IMR-90 (cell line): ENCODE measurements around the gene IFI27L2. TPM values are rescaled to one million over a fixed set of nuclear protein-coding genes. Genes with fewer than 3 reads are reported as not detected.

ENCODE experiments used
- ATAC-seq: fragments of 200-7000 bp; cut with Tn5 transposase; 2 replicates; pipeline ENCODE4 v1.9.1; 2020; ENCODE audit warnings: low read depth, mild to moderate bottlenecking, moderate library complexity
- BruUV-seq: library from RNA; stranded (reverse); fragments of 400-500 nt; replicated peaks from 2 replicates; lab custom pipeline; 2021; lab: Mats Ljungman, UMichigan
- CTCF ChIA-PET: fragments of 300-600 bp; formaldehyde crosslinking; extraction: SDS; loops from one replicate; lab custom pipeline; 2021; ENCODE audit warnings: antibody characterized with exemption; lab: Yijun Ruan, JAX
- POLR2A ChIA-PET: fragments of 300-600 bp; sonication (Branson Sonifier 250); formaldehyde crosslinking; loops from one replicate; lab custom pipeline; 2022; ENCODE audit warnings: antibody characterized with exemption; ENCODE audit not compliant: unreplicated experiment; lab: Charles Lee
- DNase-seq: peaks from one replicate; pipeline ENCODE4 v3.0.0; 2013
- H2AFZ ChIP-seq: replicated peaks from 2 replicates; pipeline ENCODE3; 2013; ENCODE audit warnings: low read length, mild to moderate bottlenecking; ENCODE audit not compliant: poor library complexity
- H2AK5ac ChIP-seq: 2 replicates; pipeline ENCODE4 v1.6.1; 2013; ENCODE audit warnings: low read depth, low read length, inconsistent platforms
- H2AK9ac ChIP-seq: replicated peaks from 2 replicates; pipeline ENCODE3; 2013; ENCODE audit warnings: mild to moderate bottlenecking, low read depth, low read length, moderate library complexity; ENCODE audit not compliant: poor library complexity
- H2BK120ac ChIP-seq: 2 replicates; pipeline ENCODE4 v1.6.1; 2013; ENCODE audit warnings: low read depth, low read length, inconsistent platforms
- H2BK15ac ChIP-seq: 3 replicates; pipeline ENCODE4 v1.6.1; 2013; ENCODE audit warnings: low read depth, low read length, inconsistent platforms
- H2BK20ac ChIP-seq: 2 replicates; pipeline ENCODE4 v1.6.1; 2013; ENCODE audit warnings: low read depth, mild to moderate bottlenecking, inconsistent platforms, low read length, moderate library complexity
- H2BK5ac ChIP-seq: 2 replicates; pipeline ENCODE4 v1.6.1; 2013; ENCODE audit warnings: mild to moderate bottlenecking, low read depth, low read length, inconsistent platforms; ENCODE audit not compliant: poor library complexity, severe bottlenecking
- H3K14ac ChIP-seq: replicated peaks from 2 replicates; pipeline ENCODE4 v1.6.1; 2013; ENCODE audit warnings: low read depth, low read length, inconsistent platforms
- H3K18ac ChIP-seq: 2 replicates; pipeline ENCODE4 v1.6.1; 2013; ENCODE audit warnings: low read depth, low read length, control low read depth
- H3K23ac ChIP-seq: 2 replicates; pipeline ENCODE4 v1.6.1; 2013; ENCODE audit warnings: low read depth, low read length, inconsistent platforms
- H3K27ac ChIP-seq: 2 replicates; pipeline ENCODE4 v1.5.1; 2013; ENCODE audit warnings: mild to moderate bottlenecking, control low read depth, low read length; ENCODE audit not compliant: insufficient read depth
- H3K27me3 ChIP-seq: 2 replicates; pipeline ENCODE4 v1.6.1; 2013; ENCODE audit warnings: low read length; ENCODE audit not compliant: control insufficient read depth, insufficient read depth
- H3K36me3 ChIP-seq: 2 replicates; pipeline ENCODE4 v1.6.1; 2013; ENCODE audit warnings: low read length, mixed read lengths; ENCODE audit not compliant: control insufficient read depth, insufficient read depth
- H3K4ac ChIP-seq: 2 replicates; pipeline ENCODE4 v1.6.1; 2013; ENCODE audit warnings: low read depth, low read length, inconsistent platforms
- H3K4me1 ChIP-seq: 2 replicates; pipeline ENCODE4 v1.6.1; 2013; ENCODE audit warnings: low read length, mixed read lengths; ENCODE audit not compliant: control insufficient read depth, insufficient read depth
- H3K4me2 ChIP-seq: 2 replicates; pipeline ENCODE4 v1.6.1; 2013; ENCODE audit warnings: low read depth, mild to moderate bottlenecking, control low read depth, low read length, moderate library complexity
- H3K4me3 ChIP-seq: 2 replicates; pipeline ENCODE4 v1.5.1; 2013; ENCODE audit warnings: low read depth, mild to moderate bottlenecking, control low read depth, low read length, moderate library complexity; ENCODE audit not compliant: insufficient read depth
- H3K56ac ChIP-seq: 2 replicates; pipeline ENCODE4 v1.6.1; 2013; ENCODE audit warnings: low read length, inconsistent platforms; ENCODE audit not compliant: insufficient read depth; ENCODE audit errors: extremely low read depth
- H3K79me1 ChIP-seq, 2 experiments: 2 replicates each; pipeline ENCODE4 v1.6.1; 2013; ENCODE audit warnings: low read length in 2 of 2, inconsistent platforms in 1 of 2, low read depth in 1 of 2
- H3K9ac ChIP-seq: 2 replicates; pipeline ENCODE4 v1.6.1; 2013; ENCODE audit warnings: low read depth, low read length, control low read depth
- H3K9me1 ChIP-seq: 2 replicates; pipeline ENCODE4 v1.6.1; 2013; ENCODE audit warnings: low read length, inconsistent platforms; ENCODE audit not compliant: insufficient read depth
- H3K9me3 ChIP-seq: 2 replicates; pipeline ENCODE4 v1.6.1; 2013; ENCODE audit warnings: low read length; ENCODE audit not compliant: control insufficient read depth, insufficient read depth
- H4K20me1 ChIP-seq: 2 replicates; pipeline ENCODE4 v1.6.1; 2013; ENCODE audit warnings: low read length, inconsistent platforms; ENCODE audit not compliant: insufficient read depth
- H4K5ac ChIP-seq: 2 replicates; pipeline ENCODE4 v1.6.1; 2013; ENCODE audit warnings: mild to moderate bottlenecking, low read depth, low read length, control low read depth
- H4K8ac ChIP-seq, 2 experiments: 2 replicates each; pipeline ENCODE4 v1.6.1; 2013; ENCODE audit warnings: low read depth in 2 of 2, low read length in 2 of 2, control low read depth in 1 of 2, inconsistent platforms in 1 of 2
- H4K91ac ChIP-seq: 2 replicates; pipeline ENCODE4 v1.6.1; 2013; ENCODE audit warnings: low read depth, low read length, inconsistent platforms; ENCODE audit not compliant: insufficient read depth
- CEBPB ChIP-seq: IDR thresholded peaks from 2 replicates; pipeline ENCODE4 v1.6.1; 2012; ENCODE audit warnings: low read depth, low read length, improper control_type of control experiment
- CHD1 ChIP-seq: IDR thresholded peaks from 2 replicates; pipeline ENCODE4 v1.6.1; 2012; ENCODE audit warnings: low read depth, low read length, improper control_type of control experiment
- CTCF ChIP-seq: conservative IDR thresholded peaks from 2 replicates; pipeline ENCODE4 v1.5.1; 2012; ENCODE audit warnings: mild to moderate bottlenecking, low read depth, low read length, improper control_type of control experiment
- FOS ChIP-seq: fragments of 150-350 bp; IDR thresholded peaks from 2 replicates; pipeline ENCODE4 v1.6.1; 2016; ENCODE audit warnings: low read depth, low read length
- MAFK ChIP-seq: IDR thresholded peaks from 2 replicates; pipeline ENCODE4 v1.6.1; 2012; ENCODE audit warnings: low read depth, low read length, improper control_type of control experiment
- POLR2A ChIP-seq: IDR thresholded peaks from 2 replicates; pipeline ENCODE4 v1.6.1; 2012; ENCODE audit warnings: mild to moderate bottlenecking, low read depth, low read length
- RAD21 ChIP-seq: IDR thresholded peaks from 2 replicates; pipeline ENCODE4 v1.6.1; 2012; ENCODE audit warnings: low read length, improper control_type of control experiment
- SMC3 ChIP-seq: fragments of 150-350 bp; IDR thresholded peaks from 2 replicates; pipeline ENCODE4 v1.6.1; 2016; ENCODE audit warnings: low read depth, mild to moderate bottlenecking, antibody characterized with exemption, low read length, moderate library complexity
- WGBS, 2 experiments: methylation state at CpG; one replicate each; pipeline versions ENCODE4 v1.1.5 to v1.1.7; 2013; ENCODE audit warnings: missing lambda C conversion rate in 2 of 2; ENCODE audit not compliant: insufficient read length in 1 of 2; ENCODE audit errors: extremely low coverage in 2 of 2; 5-methylcytosine and 5-hydroxymethylcytosine counted together
- dilution Hi-C: fragments of 300-500 bp; cut with HindIII; formaldehyde crosslinking; loops from one replicate; pipeline ENCODE4 v1.14.3; 2018; ENCODE audit warnings: low sequenced_read_pairs; ENCODE audit not compliant: unreplicated experiment
- in situ Hi-C: fragments of 300-500 bp; cut with MboI; formaldehyde crosslinking; loops from 3 replicates; pipeline ENCODE4 v1.14.3; 2019; ENCODE audit warnings: low sequenced_read_pairs, inconsistent platforms, mixed read lengths
- intact Hi-C: fragments of 100-400 bp; cut with micrococcal nuclease; formaldehyde crosslinking; loops from 2 replicates; pipeline ENCODE4 v1.10.0; 2022
- polyA plus RNA-seq, 3 experiments: library from polyadenylated mRNA; depleted of rRNA; stranded (reverse); fragments of >200 nt; gene quantifications; 2 replicates each; pipeline ENCODE4 v1.2.3, GENCODE V29; 2012; ENCODE audit warnings: low replicate concordance in 1 of 3
- total RNA-seq: library from RNA; depleted of rRNA; stranded (reverse); fragments of >200 nt; gene quantifications from 2 replicates; pipeline ENCODE4 v1.2.3, GENCODE V29; 2012
- TF ChIP-seq, protein P1 (sequence below): fragments of 150-350 bp; IDR thresholded peaks from 2 replicates; pipeline ENCODE4 v1.6.1; 2017; ENCODE audit warnings: mild to moderate bottlenecking, antibody characterized with exemption, low read length, low read depth

Gene IFI27L2
- total and polyA plus RNA-seq, 2 of the 4 experiments (the other 2 are of a cell fraction), result 43.0 to 187 TPM

GRCh38 chr14:94135476-94135875 is 6.1 kb upstream of the IFI27L2 start:
- TF ChIP-seq CHD1 (no peak), CTCF (no peak), FOS (no peak), MAFK (no peak), POLR2A (no peak), SMC3 (no peak), CEBPB (no peak), RAD21 (no peak)
- TF ChIP-seq, protein P1, sequence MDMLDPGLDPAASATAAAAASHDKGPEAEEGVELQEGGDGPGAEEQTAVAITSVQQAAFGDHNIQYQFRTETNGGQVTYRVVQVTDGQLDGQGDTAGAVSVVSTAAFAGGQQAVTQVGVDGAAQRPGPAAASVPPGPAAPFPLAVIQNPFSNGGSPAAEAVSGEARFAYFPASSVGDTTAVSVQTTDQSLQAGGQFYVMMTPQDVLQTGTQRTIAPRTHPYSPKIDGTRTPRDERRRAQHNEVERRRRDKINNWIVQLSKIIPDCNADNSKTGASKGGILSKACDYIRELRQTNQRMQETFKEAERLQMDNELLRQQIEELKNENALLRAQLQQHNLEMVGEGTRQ, result no peak
- WGBS, 2 experiments, result 54% methylated on average over 2 of the region's 4 CpGs; no CpG with 5 or more reads in 1 of the 2 experiments
- Histone ChIP-seq H4K8ac (no peak overlapping the region), H3K14ac (no peak overlapping the region), H3K23ac (no peak overlapping the region), H4K20me1 (no peaks in the 10 kb centered on the region), H3K79me1 (no peaks in the 10 kb centered on the region), H3K36me3 (no peaks in the 10 kb centered on the region), H3K9ac (no peak overlapping the region), H2BK5ac (no peak overlapping the region), H3K4me1 (no peaks in the 10 kb centered on the region), H2BK120ac (no peak overlapping the region), H2BK15ac (no peak overlapping the region), H3K18ac (no peak overlapping the region), H2AFZ (no peak overlapping the region), H3K4me2 (no peak overlapping the region), H4K5ac (no peak overlapping the region), H3K9me1 (no peaks in the 10 kb centered on the region), H2AK9ac (no peak overlapping the region), H2AK5ac (no peak overlapping the region), H3K9me3 (peaks cover 2% of the 10 kb centered on the region; the same call in 1 of the 2 replicates), H2BK20ac (no peak overlapping the region), H3K4ac (no peak overlapping the region), H3K4me3 (no peak overlapping the region), H3K27ac (no peak overlapping the region), H3K27me3 (peaks cover 17% of the 10 kb centered on the region), H4K91ac (no peak overlapping the region), H3K56ac (no peak overlapping the region)
- BruUV-seq, result no TSS peak
- dilution Hi-C loops, result no loop called here
- ChIA-PET POLR2A (no interaction called here), CTCF (no interaction called here)
- no peak for DNase-seq
- ATAC-seq, result no peak
- in situ Hi-C loops, result loop anchor here (5.0 to 10.0 kb wide), 2 partner anchors 98 to 191 kb away; no protein-coding TSS in a partner anchor
- intact Hi-C loops, result loop anchor here (5.0 kb wide), 1 partner anchor 478 kb away; no protein-coding TSS in a partner anchor
